ENCODE results near the gene CCDC12. TPM values are rescaled to one million over a fixed set of nuclear protein-coding genes. Genes with fewer than 3 reads are reported as not detected.

Gene CCDC12
- total and polyA plus RNA-seq, 2 donors (not counting 1 experiment from before 2014, with no cell fraction given): 84.0 to 97.3 TPM

DNA sequence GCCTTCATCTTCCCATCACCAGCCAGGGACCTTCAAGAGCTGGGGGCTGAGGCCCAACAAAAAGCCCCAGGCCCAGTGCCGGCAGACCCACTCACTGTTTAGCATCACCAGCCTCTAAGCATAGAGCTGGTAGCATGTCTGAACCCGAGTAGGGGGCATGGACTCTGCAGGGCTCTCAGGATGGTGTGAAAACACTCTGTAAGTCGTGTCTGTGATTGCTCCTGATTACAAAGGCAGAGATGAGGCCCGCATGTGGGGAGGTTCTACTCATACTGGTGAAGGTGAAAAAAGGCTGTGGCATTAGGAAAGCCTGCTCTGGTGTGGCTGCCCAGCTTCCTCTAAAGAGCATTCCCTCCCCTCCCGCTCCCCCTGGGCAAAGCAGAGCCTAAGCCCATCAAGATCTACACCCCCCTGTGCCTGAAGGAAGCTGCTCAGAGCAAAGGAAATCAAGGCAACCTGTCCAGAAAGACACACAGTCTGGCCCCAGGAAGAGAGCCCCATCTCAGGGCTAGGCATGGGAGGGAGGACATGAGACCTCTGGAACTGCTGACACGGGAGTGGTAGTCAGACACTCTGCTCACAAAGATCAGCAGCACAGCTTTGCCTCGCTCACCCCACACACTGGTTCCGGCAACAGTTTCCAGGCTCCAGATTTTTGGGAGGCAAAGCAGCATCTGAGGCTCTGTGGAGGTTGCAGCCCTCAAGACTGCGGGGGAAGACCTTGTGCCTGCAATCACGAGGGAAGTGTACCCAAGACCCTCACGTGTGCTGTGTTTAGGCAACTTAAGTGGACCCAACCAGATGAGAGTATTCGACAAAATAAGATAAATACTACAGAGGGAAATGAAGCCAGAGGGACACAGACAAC is 36.7 kb downstream of the CCDC12 start:
- no peak overlapping the region for H2AFZ ChIP-seq (ENCODE audit: insufficient read depth, low read depth, low read length, poor library complexity, severe bottlenecking)
- peaks cover 1 to 76% of the 10 kb centered on the region in 2 experiments for H3K36me3 ChIP-seq (replicated peaks in 1 of 2; ENCODE audit: control extremely low read depth in 1 of 2, control insufficient read depth in 1 of 2, extremely low read depth in 1 of 2, insufficient read depth in 2 of 2, low read length in 1 of 2)
- H3K9me3 ChIP-seq (ENCODE audit: control extremely low read depth in 1 of 3, control insufficient read depth in 2 of 3, insufficient read depth in 1 of 3, low read length in 2 of 3): no peaks in the 10 kb centered on the region
- Mint-ChIP-seq H3K9me3 (ENCODE audit: insufficient read depth) (no peaks in the 10 kb centered on the region), H3K4me3 (no peak overlapping the region), H3K4me1 (peaks cover 75% of the 10 kb centered on the region), H3K27ac (peak overlapping the region; percentile 90), H3K27me3 (no peaks in the 10 kb centered on the region)
- TF ChIP-seq CTCF (IDR thresholded peaks at IDR 0.05) (no peak), EZH2 (IDR thresholded peaks at IDR 0.05; ENCODE audit: borderline replicate concordance, insufficient read depth, low read depth, low read length, poor library complexity, severe bottlenecking) (no peak)
- CTCF ChIA-PET: interaction anchor here (0.7 to 1.4 kb wide), 3 partner anchors 10 to 30 kb away, joined by 3 to 5 read pairs (median 4); no protein-coding TSS in a partner anchor
- intact Hi-C loops (cut with micrococcal nuclease): no loop called here
- POLR2A ChIA-PET: interaction anchor here (1.1 kb wide), 1 partner anchor 33 kb away, joined by 5 read pairs; no protein-coding TSS in a partner anchor
- H3K79me2 ChIP-seq (ENCODE audit: control insufficient read depth, insufficient read depth, low read length): peaks cover 97% of the 10 kb centered on the region
- peaks cover 24 to 59% of the 10 kb centered on the region in 2 donors for H3K4me1 ChIP-seq (ENCODE audit: control insufficient read depth in 2 of 2, insufficient read depth in 2 of 2, low read length in 2 of 2)
- H3K27ac ChIP-seq (ENCODE audit: low read length in 2 of 2): peak overlapping the region; percentile 26 to 87
- 87% methylated on average over 10 of the region's 12 CpGs for WGBS (ENCODE audit: insufficient coverage)
- H3K4me2 ChIP-seq (replicated peaks; ENCODE audit: low read depth, low read length, poor library complexity, severe bottlenecking): peak overlapping the region; percentile 48
- peak overlapping the region; percentile 18 for H3K9ac ChIP-seq (ENCODE audit: low read length)
- peaks cover 65% of the 10 kb centered on the region for H4K20me1 ChIP-seq (ENCODE audit: control insufficient read depth, insufficient read depth, low read length, poor library complexity, severe bottlenecking)
- no peak for DNase-seq
- no peaks in the 10 kb centered on the region for H3K27me3 ChIP-seq (replicated peaks in 1 of 4; ENCODE audit: control extremely low read depth in 1 of 4, control insufficient read depth in 3 of 4, insufficient read depth in 4 of 4, low read length in 3 of 4)
- ATAC-seq (ENCODE audit: low read depth): no peak
- H3K4me3 ChIP-seq (ENCODE audit: control extremely low read depth in 1 of 5, extremely low read depth in 1 of 5, insufficient read depth in 1 of 5, low read depth in 2 of 5, low read length in 4 of 5): no peak overlapping the region

GRCh38 chr3:46938118-46938517 is 38.4 kb downstream of the CCDC12 start:
- DNase-seq (no peak), ATAC-seq (ENCODE audit: low read depth) (no peak)
- H3K27me3 ChIP-seq (replicated peaks in 1 of 4; ENCODE audit: control extremely low read depth in 1 of 4, control insufficient read depth in 3 of 4, insufficient read depth in 4 of 4, low read length in 3 of 4): no peaks in the 10 kb centered on the region
- H3K27ac Mint-ChIP-seq: peak overlapping the region; percentile 75
- TF ChIP-seq EZH2 (IDR thresholded peaks at IDR 0.05; ENCODE audit: borderline replicate concordance, insufficient read depth, low read depth, low read length, poor library complexity, severe bottlenecking) (no peak), CTCF (IDR thresholded peaks at IDR 0.05) (no peak)
- intact Hi-C loops (cut with micrococcal nuclease): loop anchor here (1.0 kb wide), 1 partner anchor 8 kb away; no protein-coding TSS in a partner anchor
- no peaks in the 10 kb centered on the region for H3K9me3 ChIP-seq (ENCODE audit: control extremely low read depth in 1 of 3, control insufficient read depth in 2 of 3, insufficient read depth in 1 of 3, low read length in 2 of 3)
- H3K4me3 Mint-ChIP-seq: peak overlapping the region; percentile 74
- peak overlapping the region in 1 of 2 donors; percentile 87 for H3K27ac ChIP-seq (ENCODE audit: low read length in 2 of 2)
- H3K9me3 Mint-ChIP-seq (ENCODE audit: insufficient read depth): no peaks in the 10 kb centered on the region
- H3K79me2 ChIP-seq (ENCODE audit: control insufficient read depth, insufficient read depth, low read length): peaks cover 96% of the 10 kb centered on the region
- ChIA-PET CTCF (interaction anchor here (1.2 to 1.3 kb wide), 2 partner anchors 10 to 12 kb away, joined by 3 to 6 read pairs; no protein-coding TSS in a partner anchor), POLR2A (no interaction called here)
- peaks cover 58% of the 10 kb centered on the region for H4K20me1 ChIP-seq (ENCODE audit: control insufficient read depth, insufficient read depth, low read length, poor library complexity, severe bottlenecking)
- H3K4me1 ChIP-seq (ENCODE audit: control insufficient read depth in 2 of 2, insufficient read depth in 2 of 2, low read length in 2 of 2): peaks cover 37 to 69% of the 10 kb centered on the region in 2 donors
- no peak overlapping the region for H3K4me3 ChIP-seq (ENCODE audit: control extremely low read depth in 1 of 5, extremely low read depth in 1 of 5, insufficient read depth in 1 of 5, low read depth in 2 of 5, low read length in 4 of 5)
- peak overlapping the region; percentile 48 for H3K4me2 ChIP-seq (replicated peaks; ENCODE audit: low read depth, low read length, poor library complexity, severe bottlenecking)
- peaks cover 1 to 75% of the 10 kb centered on the region in 2 experiments for H3K36me3 ChIP-seq (replicated peaks in 1 of 2; ENCODE audit: control extremely low read depth in 1 of 2, control insufficient read depth in 1 of 2, extremely low read depth in 1 of 2, insufficient read depth in 2 of 2, low read length in 1 of 2)
- H3K27me3 Mint-ChIP-seq: no peaks in the 10 kb centered on the region
- H2AFZ ChIP-seq (ENCODE audit: insufficient read depth, low read depth, low read length, poor library complexity, severe bottlenecking): no peak overlapping the region
- 91% methylated on average over 2 of the region's 2 CpGs for WGBS (ENCODE audit: insufficient coverage)
- peaks cover 72% of the 10 kb centered on the region for H3K4me1 Mint-ChIP-seq
- H3K9ac ChIP-seq (ENCODE audit: low read length): no peak overlapping the region

All from B cell (primary cell).